Ammon's horn (tissue), 1 donor: ENCODE measurements around the gene ZBTB24.

ENCODE experiments used
- DNase-seq: peaks from one replicate; pipeline ENCODE4 v3.0.0-alpha.2; 2016; ENCODE audit warnings: low spot score

The ZBTB24 gene

GRCh38 chr6:109498936-109499335 lies 15.9 kb upstream of the ZBTB24 start:
- DNase-seq, result no peak

DNA sequence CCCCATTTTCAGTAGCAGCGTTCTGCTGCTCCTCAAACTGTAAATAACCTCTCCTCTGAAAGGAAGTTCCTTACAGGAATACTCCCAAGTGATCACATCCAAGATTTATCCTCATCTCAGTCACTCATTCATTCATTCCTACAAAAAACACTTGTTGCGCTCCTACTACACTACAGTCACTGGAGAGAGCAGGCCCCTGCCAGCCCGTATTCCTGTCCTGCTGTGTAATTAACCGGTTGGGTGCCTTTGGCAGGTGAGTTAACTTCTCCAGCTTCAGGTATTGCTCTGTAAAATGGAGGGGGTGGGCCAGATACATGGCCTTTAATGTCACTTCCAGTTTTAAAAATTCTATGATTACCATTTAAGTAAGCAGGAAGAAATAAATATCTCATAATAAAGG lies 15.0 kb upstream of the ZBTB24 start:
- no peak for DNase-seq

GRCh38 chr6:109496036-109496772 lies 13.2 kb upstream of the ZBTB24 start:
- no peak for DNase-seq

DNA sequence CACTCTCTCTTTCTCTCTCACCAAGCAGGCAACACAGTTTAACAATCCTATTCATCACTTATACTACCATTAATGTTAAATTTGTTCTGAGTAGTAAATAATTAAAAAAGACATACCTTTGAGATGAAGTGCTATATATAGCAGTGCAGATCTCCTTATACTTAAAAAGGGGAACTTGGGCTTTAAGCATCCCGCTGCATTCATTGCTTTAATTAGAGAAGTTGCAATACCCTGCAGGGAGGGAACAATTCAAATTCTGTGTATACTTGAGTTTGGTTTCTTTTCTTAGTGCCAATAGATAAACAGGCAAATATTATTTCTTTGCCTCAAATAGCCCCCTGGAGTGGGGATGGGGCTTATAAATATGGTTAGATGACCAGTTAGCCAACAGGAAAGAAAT lies 10.8 kb upstream of the ZBTB24 start:
- DNase-seq, result no peak

DNA sequence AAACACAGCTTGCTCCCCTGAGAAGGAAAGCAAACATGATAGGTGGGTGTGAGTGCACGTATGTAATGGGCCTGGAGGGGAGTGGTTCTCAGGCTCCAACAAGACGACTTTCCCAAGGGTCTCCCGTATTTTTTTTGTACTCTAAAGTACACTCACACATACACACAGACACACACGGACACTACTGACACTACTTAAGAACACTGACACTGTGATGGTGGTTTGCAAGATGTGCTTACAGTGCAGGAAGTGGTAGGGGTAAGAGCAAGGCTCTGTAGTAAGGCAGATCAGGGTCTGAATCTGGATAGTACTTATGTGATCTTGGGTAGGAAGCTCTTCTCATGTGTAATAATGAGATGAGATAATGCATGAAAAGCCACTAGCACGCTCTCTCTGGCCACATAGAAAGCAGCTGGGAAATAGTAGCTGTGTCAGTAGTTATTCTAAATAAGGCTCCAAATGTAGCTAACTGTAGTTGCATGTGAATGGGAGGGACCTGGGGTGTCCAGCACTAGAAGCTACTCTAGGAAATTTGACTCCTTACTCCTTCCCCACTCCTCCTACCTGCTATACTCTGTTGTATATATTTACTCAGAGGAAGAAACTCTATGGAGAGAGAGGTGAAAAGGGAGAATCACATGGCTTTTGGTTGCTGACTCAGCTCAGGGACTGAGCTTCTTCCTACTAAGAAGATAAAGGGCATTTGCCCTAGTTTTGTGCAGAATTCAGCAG lies 8.4 kb upstream of the ZBTB24 start:
- DNase-seq, result no peak

DNA sequence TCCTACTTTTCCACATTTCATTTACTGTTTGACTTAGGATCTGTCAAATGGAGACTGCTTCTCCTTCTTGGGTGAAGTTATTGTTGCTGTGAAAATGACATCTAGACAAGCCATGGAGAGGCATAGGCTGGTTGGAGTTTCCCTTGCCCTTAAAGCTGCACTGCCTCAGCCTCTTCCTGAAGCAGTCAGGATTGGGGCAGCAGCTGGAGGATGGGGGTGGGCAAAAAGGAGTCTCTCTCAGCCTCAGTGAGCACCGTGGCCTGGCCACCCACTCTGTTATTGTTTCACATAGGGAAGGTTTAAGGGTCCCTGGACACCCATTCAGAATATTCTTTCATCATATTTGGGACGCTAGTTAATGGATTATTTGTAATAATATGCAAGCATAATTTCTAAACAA lies 7.7 kb upstream of the ZBTB24 start:
- no peak for DNase-seq

DNA sequence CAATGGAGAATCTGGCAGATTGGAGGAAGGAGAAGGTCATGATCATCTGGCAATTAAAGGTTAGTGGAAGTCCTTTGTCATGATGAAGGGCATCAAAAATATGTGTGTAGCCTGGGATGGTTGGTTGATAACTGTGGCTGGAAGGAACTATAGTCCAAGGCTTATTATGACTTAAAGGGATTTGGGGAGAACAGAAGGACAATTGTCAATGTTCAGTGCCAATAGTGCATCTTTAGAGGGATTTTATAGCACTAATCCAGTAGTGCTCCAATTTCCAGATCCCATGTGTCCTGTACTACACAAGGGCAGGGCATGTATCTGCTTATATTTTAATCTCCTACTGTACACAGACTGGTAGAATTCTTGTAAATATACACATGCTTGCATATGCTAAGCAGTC lies 5.0 kb upstream of the ZBTB24 start:
- DNase-seq, result no peak

GRCh38 chr6:109486068-109486467 lies 3.0 kb upstream of the ZBTB24 start:
- no peak for DNase-seq

GRCh38 chr6:109485266-109485935 lies 2.4 kb upstream of the ZBTB24 start:
- DNase-seq, result no peak

DNA sequence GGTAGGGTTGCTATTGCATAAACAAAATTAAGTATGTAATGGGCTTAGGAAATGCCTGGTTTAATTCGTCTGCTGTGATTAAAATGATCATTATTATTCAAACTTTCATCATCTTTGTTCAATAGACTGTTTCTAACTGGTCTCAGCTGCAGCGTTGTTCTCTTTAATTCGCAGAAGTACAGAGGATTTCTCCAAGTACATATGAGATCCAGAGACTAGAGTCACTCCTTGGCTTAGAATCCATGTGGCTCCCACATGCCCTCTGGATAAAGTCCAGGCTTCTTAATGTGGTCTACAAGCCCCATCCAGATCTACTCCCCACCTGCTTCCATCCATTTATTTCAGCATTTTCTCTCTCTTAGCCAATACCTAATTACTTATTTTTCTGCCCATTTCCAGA lies 1.1 kb upstream of the ZBTB24 start:
- no peak for DNase-seq

- DNase-seq, result no peak
These were observed 677 bp upstream of the ZBTB24 start for GRCh38 chr6:109483735-109484057.

GRCh38 chr6:109480993-109481480 lies 2.0 kb downstream of the ZBTB24 start:
- DNase-seq, result no peak

DNA sequence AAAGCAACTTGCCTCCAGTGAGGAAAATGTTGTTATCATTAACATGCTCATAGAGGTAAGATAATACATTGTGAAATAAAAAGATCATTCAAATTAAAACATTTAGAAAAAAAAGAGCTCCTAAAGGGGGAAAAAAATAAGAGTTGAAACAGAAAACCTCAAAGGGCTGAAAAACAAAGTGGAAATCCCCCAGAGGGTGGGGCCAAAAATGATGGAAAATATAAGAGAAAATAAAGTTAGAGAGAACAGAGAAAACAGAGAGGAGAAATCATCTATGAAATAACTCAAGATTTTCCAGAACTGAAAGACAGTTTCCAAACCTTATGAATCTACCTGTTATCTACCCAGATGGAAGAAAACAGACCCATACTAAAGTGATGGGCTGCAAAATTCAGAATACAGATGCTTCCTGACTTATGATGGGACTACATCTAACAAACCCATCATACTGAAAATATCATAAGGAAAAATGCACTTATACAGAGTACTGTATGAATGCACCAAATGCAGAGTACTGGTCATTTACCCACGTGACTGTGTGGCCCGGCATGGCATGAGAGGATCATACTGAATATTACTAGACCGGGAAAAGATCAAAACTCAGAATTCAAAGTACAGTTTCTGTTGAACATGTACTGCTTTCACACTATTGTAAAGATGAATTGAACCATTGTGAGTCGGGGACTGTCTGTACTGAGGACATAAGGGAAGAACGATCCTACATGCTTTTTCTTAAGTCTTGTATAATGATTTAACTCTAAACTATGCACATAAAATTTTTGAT lies 4.0 kb downstream of the ZBTB24 start:
- no peak for DNase-seq

DNA sequence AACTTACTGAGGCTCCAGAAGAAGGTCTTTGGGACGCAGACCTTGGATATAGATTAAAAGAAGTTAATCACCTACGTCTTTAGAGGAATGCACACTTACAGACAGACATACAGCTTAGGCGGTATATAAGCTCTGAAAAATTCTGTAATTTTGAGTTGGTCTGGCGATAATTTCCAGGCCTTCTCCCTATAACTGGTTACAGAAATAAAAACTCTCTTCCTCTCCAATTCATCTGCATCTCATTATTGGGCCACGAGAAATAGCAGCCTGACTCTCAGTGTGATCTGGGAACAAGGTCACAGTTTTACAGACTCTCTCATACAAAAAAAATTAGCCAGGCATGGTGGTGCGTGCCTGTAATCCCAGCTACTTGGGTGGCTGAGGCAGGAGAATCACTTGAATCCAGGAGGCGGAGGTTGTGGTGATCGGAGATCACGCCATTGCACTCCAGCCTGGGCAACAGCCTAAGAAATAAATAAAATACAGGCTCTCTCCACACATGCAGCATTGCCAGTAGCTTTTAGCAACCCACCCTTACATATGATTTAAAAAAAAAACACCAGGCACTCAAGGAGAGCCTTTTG lies 4.7 kb downstream of the ZBTB24 start:
- no peak for DNase-seq

GRCh38 chr6:109477725-109478124 lies 5.3 kb downstream of the ZBTB24 start:
- no peak for DNase-seq

DNA sequence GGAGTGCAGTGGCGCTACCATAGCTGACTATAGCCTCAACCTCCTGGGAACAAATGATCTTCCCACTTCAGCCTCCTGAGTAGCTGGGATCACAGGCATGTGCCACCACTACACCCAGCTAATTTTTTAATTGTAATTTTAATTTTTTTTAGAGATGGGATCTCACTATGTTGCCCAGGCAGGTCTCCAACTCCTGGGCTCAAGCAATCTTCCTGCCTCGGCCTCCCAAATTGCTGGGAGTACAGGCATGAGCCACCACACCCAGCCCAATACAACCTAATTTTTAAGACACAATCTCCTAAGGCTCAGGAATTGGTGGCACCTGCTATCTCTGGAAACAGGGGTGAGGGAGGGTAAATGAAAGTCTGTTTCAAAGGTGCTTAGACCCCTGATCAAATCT lies 5.8 kb downstream of the ZBTB24 start:
- no peak for DNase-seq

- DNase-seq, result no peak
These were observed 7.4 kb downstream of the ZBTB24 start for GRCh38 chr6:109475625-109476024.

DNA sequence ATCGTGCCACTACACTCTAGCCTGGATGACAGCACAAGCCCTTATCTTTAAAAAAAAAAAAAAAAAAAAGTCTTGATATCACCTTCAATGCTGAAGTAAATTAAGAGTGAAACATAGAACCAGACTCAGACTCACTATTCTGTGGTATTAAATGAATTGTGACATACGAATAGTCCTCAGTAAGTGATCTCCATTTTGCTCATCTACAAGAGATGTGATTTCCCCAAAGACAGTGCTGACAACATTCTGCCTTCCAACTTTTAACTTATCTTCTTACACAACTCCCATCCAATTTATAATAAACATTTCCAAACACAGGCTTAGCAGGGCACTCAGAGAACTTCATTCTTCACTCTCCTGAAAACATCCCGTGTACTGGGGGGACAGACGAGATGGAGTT lies 8.0 kb downstream of the ZBTB24 start:
- DNase-seq, result no peak

DNA sequence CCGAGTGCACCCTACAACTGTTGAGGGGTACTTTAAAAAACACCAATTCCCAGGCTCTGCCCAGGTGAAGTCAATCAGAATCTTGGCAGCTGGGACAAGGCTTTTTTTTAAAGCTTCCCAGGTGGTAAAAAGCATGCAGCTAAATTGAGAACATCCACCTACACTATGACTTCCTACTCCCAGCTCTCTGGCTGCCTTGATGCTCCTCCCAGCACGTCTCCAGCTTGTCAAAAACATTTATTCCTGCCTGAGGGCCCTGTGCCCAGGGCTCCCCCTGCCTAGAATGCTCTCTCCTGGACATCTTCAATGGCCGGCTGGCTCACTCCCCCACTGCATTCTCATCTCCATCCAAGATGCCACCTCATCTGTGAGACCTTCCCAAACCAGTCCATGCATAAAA lies 9.9 kb downstream of the ZBTB24 start:
- no peak for DNase-seq

DNA sequence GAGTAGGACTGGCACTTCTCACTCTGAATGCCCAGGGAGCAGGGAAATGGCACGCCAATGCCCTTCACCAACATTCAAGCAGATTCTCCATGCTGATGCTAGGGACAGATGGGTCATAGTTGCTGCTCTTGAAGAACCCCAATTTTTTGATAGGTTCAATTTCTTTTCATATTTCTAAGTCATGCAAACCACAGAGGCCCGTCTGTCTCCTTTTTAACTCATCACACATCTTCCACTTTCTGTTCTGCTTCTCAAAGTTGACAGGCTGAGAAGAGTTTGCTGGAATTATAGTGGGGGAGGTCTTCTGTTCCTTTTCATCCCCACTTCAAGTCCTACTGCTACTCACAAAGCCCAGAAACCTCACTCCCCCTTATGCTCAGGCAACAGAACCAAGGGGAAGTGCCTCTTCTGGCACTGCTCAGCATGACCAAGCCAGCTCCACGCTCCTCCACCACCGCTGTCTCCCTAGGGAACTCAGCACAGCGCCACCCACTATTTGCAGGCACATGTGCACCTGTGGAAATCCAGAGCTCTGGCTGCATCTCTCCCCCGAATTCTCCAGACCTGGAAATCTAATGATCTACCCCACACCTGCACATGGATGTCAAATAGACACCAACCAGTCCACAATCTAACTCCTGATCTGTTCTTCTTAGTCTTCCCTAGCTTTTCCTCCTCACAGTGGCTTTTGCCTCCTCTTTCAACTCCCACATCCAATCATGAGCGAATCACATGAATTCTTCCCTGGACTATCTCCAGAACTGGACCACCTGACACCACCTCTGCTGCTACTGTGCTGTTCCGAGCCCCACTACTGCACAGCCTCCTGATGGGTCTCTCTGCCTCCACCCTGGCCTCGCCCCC lies 10.7 kb downstream of the ZBTB24 start:
- DNase-seq, result no peak
